GM15510 (cell line): ENCODE measurements around the gene MYD88.

Source experiments
- POLR2A ChIP-seq: IDR thresholded peaks from 3 replicates; pipeline ENCODE4 v1.6.1; 2011; ENCODE audit warnings: borderline replicate concordance; ENCODE audit not compliant: insufficient read length; ENCODE audit errors: extremely low read depth

The MYD88 gene

GRCh38 chr3:38108649-38109579 lies 29.5 kb upstream of the MYD88 start:
- no peak for TF ChIP-seq POLR2A

- no peak for TF ChIP-seq POLR2A
Measured at GRCh38 chr3:38109580-38110313, 28.7 kb upstream of the MYD88 start.

GRCh38 chr3:38110314-38111050 lies 28.0 kb upstream of the MYD88 start:
- TF ChIP-seq POLR2A: no peak

GRCh38 chr3:38111201-38111600 lies 27.3 kb upstream of the MYD88 start:
- TF ChIP-seq POLR2A: no peak

GRCh38 chr3:38111696-38112377 lies 26.6 kb upstream of the MYD88 start:
- no peak for TF ChIP-seq POLR2A

GRCh38 chr3:38112378-38112761 lies 26.1 kb upstream of the MYD88 start:
- no peak for TF ChIP-seq POLR2A

- TF ChIP-seq POLR2A: no peak
Measured at GRCh38 chr3:38114052-38114874, 24.2 kb upstream of the MYD88 start.

GRCh38 chr3:38114875-38115644 lies 23.4 kb upstream of the MYD88 start:
- no peak for TF ChIP-seq POLR2A

- no peak for TF ChIP-seq POLR2A
Measured at GRCh38 chr3:38115645-38116427, 22.6 kb upstream of the MYD88 start.

- no peak for TF ChIP-seq POLR2A
Measured at GRCh38 chr3:38116471-38117162, 21.8 kb upstream of the MYD88 start.

GRCh38 chr3:38117163-38117716 lies 21.2 kb upstream of the MYD88 start:
- no peak for TF ChIP-seq POLR2A
